PFSK-1 (cell line): ENCODE data around the gene GOSR1.

Source experiments
- FOXP2 ChIP-seq: optimal IDR thresholded peaks from 2 replicates; pipeline ENCODE3; 2011; ENCODE audit warnings: borderline replicate concordance, control low read depth, inconsistent platforms; ENCODE audit not compliant: insufficient read depth; ENCODE audit errors: extremely low read length, extremely low read depth
- POLR2AphosphoS5 ChIP-seq: IDR thresholded peaks from 2 replicates; pipeline ENCODE4 v1.6.1; 2012; ENCODE audit warnings: low read depth, mild to moderate bottlenecking, control low read depth, low read length, moderate library complexity
- SIN3A ChIP-seq: IDR thresholded peaks from 2 replicates; pipeline ENCODE4 v1.6.1; 2012; ENCODE audit warnings: mild to moderate bottlenecking, low read length, moderate library complexity, borderline replicate concordance; ENCODE audit not compliant: insufficient read depth
- TAF1 ChIP-seq: IDR thresholded peaks from 2 replicates; pipeline ENCODE4 v1.6.1; 2012; ENCODE audit warnings: low read length, control low read depth, borderline replicate concordance; ENCODE audit not compliant: insufficient read depth
- TF ChIP-seq, protein P1 (sequence below), 2 experiments: IDR thresholded peaks; 2 replicates each; pipeline versions ENCODE4 v1.6.1 to v1.8.0; 2011 to 2012; ENCODE audit warnings: low read depth in 2 of 2, low read length in 2 of 2, control low read depth in 1 of 2, inconsistent platforms in 1 of 2, mild to moderate bottlenecking in 1 of 2, moderate library complexity in 1 of 2; ENCODE audit not compliant: insufficient read depth in 1 of 2

The GOSR1 gene

DNA sequence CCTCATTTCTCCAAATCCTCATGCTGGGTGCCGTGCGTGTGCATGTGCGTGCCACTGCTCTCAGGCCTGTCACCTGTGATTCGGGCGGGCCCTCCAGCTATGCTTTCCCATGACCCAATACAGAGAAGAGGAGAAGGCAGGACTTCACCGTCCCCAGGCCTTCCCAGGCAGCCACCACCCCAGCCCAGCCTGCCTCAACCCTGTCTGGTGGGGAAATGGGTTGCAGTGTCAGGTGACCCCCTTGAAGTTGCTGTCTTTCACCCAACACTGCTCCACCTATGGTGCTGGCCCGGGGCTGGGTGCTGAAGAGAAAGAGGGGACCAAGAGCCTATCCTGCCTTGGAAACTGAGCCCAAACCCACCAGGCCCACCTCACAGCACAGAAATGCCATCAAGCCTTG is 94.7 kb downstream of the GOSR1 start:
- TF ChIP-seq FOXP2 (no peak), POLR2AphosphoS5 (no peak), SIN3A (no peak), TAF1 (no peak)
- TF ChIP-seq, protein P1, sequence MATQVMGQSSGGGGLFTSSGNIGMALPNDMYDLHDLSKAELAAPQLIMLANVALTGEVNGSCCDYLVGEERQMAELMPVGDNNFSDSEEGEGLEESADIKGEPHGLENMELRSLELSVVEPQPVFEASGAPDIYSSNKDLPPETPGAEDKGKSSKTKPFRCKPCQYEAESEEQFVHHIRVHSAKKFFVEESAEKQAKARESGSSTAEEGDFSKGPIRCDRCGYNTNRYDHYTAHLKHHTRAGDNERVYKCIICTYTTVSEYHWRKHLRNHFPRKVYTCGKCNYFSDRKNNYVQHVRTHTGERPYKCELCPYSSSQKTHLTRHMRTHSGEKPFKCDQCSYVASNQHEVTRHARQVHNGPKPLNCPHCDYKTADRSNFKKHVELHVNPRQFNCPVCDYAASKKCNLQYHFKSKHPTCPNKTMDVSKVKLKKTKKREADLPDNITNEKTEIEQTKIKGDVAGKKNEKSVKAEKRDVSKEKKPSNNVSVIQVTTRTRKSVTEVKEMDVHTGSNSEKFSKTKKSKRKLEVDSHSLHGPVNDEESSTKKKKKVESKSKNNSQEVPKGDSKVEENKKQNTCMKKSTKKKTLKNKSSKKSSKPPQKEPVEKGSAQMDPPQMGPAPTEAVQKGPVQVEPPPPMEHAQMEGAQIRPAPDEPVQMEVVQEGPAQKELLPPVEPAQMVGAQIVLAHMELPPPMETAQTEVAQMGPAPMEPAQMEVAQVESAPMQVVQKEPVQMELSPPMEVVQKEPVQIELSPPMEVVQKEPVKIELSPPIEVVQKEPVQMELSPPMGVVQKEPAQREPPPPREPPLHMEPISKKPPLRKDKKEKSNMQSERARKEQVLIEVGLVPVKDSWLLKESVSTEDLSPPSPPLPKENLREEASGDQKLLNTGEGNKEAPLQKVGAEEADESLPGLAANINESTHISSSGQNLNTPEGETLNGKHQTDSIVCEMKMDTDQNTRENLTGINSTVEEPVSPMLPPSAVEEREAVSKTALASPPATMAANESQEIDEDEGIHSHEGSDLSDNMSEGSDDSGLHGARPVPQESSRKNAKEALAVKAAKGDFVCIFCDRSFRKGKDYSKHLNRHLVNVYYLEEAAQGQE (IDR thresholded peaks at IDR 0.05; ENCODE audit: insufficient read depth in 1 of 2, low read depth in 2 of 2, low read length in 2 of 2): no peak

DNA sequence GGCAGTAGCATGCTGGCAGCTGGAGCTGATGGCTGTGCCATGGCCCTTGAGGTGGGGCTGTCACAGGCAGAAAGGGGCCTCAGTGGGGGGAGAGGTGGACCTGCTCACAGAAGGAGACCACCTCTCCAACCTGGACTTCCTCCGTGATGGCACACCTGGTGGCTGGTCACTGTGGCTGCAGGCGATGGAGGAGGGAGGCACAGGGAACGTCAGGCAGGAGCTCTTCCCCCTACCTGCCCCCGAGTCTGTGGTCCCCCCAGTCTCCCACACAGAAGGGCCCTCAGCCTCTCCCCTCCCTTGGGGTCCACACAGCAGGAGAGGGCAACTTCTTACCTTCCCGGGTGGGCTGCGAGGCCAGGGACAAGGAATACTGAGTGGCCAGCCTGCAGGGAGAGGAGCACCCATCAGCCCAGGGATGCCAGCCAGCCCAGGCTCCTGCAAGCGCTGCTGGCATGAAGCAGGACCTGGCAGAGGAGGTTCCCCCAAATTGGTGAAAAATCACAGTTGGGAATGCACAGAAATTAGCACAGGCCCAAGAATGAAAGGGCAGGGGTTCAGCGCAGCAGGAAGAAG is 96.5 kb downstream of the GOSR1 start:
- TF ChIP-seq FOXP2 (no peak), TAF1 (no peak), POLR2AphosphoS5 (no peak), SIN3A (no peak)
- TF ChIP-seq, protein P1 (IDR thresholded peaks at IDR 0.05; ENCODE audit: insufficient read depth in 1 of 2, low read depth in 2 of 2, low read length in 2 of 2): no peak

DNA sequence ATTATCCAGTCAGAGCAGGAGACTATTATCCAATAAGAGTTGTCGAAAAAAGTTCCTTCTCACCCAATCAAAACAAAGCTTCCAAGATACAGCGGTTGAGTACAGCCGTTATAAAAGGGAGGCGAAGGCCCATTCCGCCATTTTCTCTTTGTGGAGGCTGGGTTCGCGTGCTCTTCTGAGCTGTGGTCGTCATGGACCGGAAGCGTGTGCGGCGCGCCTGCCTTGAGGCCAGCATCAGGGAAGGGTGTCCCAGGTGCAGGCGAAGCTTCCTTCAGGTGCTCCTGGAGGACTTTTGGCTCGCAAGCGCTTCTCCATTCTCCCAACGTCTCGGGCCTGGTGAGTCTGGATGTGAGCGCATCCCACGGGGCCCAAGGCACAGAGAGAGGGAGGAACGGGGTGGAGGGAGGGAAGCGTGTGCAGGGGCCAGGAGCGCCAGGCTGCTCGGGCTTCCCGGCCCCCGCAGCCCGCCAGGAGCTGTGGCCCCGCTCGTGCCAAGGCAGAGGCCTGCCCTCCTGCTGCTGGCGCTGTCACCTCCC is 99.2 kb downstream of the GOSR1 start:
- TF ChIP-seq TAF1 (no peak), FOXP2 (no peak), SIN3A (no peak), POLR2AphosphoS5 (no peak)
- TF ChIP-seq, protein P1 (IDR thresholded peaks at IDR 0.05; ENCODE audit: insufficient read depth in 1 of 2, low read depth in 2 of 2, low read length in 2 of 2): no peak
